Nephron progenitor cell (in vitro differentiated cells): ENCODE measurements around the gene DGCR2.

ENCODE experiments used
- DNase-seq: peaks from one replicate; pipeline ENCODE4 v3.0.0; 2021
- H3K27ac Mint-ChIP-seq: 2 replicates; pipeline ENCODE4 v1.8.0; 2021; ENCODE audit warnings: mild to moderate bottlenecking, moderate library complexity, mixed read lengths
- H3K27me3 Mint-ChIP-seq: 2 replicates; pipeline ENCODE4 v1.8.0; 2021; ENCODE audit warnings: mild to moderate bottlenecking, low read depth, mixed read lengths; ENCODE audit not compliant: poor library complexity
- H3K36me3 Mint-ChIP-seq: 2 replicates; pipeline ENCODE4 v1.8.0; 2021; ENCODE audit warnings: low read depth, mixed read lengths
- H3K4me1 Mint-ChIP-seq: 2 replicates; pipeline ENCODE4 v1.8.0; 2021; ENCODE audit warnings: mixed read lengths
- H3K4me3 Mint-ChIP-seq: 2 replicates; pipeline ENCODE4 v1.8.0; 2021; ENCODE audit warnings: mild to moderate bottlenecking, moderate library complexity, mixed read lengths
- H3K9me3 Mint-ChIP-seq: 2 replicates; pipeline ENCODE4 v1.8.0; 2021; ENCODE audit warnings: mild to moderate bottlenecking, moderate library complexity, mixed read lengths
- TF ChIP-seq, protein P1 (sequence below): fragments of 200-600 bp; sonication (generic); IDR thresholded peaks from 2 replicates; pipeline ENCODE4 v1.5.0; 2021; ENCODE audit warnings: antibody characterized with exemption

The DGCR2 gene

DNA sequence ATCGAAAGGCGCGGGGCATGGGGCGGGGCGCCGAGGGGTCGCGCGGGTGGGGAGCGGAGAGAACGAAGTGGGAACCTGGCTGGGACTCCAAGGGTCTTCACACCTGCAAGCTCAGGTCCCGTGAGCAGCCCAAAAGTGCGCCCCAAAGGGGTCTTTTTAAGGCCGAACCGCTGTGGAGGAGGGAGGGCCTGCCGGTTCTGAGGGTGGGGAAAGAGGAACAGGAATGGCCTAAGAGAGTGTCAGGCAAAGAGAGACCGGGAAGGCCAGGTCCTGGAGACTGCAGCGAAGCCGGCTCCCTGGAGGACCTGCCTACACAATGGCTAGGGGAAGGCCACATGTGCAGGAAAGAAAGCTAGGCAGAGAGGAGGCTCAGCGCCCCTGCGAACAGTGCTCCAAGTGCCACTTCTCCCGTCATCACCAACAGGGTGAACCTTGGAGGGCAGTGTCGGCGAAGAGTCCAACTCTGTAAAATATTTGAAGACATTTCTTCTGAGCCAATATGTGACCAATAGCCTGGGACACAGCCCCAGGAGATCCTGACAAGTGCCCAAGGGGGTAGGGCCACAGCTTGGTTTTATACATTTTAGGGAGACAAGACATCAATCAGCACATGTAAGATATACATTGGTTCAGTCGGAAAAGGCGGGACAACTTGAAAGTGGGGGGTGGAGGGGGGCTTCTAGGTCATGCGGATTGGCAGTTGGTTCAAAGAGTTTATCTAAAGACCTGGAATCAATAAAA lies 710 bp upstream of the DGCR2 start:
- Mint-ChIP-seq H3K27me3 (peaks cover 22% of the 10 kb centered on the region), H3K4me1 (peaks cover 30% of the 10 kb centered on the region), H3K36me3 (no peaks in the 10 kb centered on the region), H3K27ac (peak overlapping the region; percentile 73), H3K9me3 (no peaks in the 10 kb centered on the region), H3K4me3 (peak overlapping the region; percentile 85)
- no peak for DNase-seq
- TF ChIP-seq, protein P1, sequence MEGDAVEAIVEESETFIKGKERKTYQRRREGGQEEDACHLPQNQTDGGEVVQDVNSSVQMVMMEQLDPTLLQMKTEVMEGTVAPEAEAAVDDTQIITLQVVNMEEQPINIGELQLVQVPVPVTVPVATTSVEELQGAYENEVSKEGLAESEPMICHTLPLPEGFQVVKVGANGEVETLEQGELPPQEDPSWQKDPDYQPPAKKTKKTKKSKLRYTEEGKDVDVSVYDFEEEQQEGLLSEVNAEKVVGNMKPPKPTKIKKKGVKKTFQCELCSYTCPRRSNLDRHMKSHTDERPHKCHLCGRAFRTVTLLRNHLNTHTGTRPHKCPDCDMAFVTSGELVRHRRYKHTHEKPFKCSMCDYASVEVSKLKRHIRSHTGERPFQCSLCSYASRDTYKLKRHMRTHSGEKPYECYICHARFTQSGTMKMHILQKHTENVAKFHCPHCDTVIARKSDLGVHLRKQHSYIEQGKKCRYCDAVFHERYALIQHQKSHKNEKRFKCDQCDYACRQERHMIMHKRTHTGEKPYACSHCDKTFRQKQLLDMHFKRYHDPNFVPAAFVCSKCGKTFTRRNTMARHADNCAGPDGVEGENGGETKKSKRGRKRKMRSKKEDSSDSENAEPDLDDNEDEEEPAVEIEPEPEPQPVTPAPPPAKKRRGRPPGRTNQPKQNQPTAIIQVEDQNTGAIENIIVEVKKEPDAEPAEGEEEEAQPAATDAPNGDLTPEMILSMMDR, result no peak

- H3K4me3 Mint-ChIP-seq, result peak overlapping the region; percentile 92
- TF ChIP-seq, protein P1, result no peak
- H3K27ac Mint-ChIP-seq, result peak overlapping the region; percentile 79
- no peaks in the 10 kb centered on the region for H3K36me3 Mint-ChIP-seq
- no peaks in the 10 kb centered on the region for H3K9me3 Mint-ChIP-seq
- H3K4me1 Mint-ChIP-seq, result peaks cover 38% of the 10 kb centered on the region
- DNase-seq, result peak; percentile 62
- H3K27me3 Mint-ChIP-seq, result peaks cover 18% of the 10 kb centered on the region
Observed at GRCh38 chr22:19121631-19122142, 525 bp downstream of the DGCR2 start.

DNA sequence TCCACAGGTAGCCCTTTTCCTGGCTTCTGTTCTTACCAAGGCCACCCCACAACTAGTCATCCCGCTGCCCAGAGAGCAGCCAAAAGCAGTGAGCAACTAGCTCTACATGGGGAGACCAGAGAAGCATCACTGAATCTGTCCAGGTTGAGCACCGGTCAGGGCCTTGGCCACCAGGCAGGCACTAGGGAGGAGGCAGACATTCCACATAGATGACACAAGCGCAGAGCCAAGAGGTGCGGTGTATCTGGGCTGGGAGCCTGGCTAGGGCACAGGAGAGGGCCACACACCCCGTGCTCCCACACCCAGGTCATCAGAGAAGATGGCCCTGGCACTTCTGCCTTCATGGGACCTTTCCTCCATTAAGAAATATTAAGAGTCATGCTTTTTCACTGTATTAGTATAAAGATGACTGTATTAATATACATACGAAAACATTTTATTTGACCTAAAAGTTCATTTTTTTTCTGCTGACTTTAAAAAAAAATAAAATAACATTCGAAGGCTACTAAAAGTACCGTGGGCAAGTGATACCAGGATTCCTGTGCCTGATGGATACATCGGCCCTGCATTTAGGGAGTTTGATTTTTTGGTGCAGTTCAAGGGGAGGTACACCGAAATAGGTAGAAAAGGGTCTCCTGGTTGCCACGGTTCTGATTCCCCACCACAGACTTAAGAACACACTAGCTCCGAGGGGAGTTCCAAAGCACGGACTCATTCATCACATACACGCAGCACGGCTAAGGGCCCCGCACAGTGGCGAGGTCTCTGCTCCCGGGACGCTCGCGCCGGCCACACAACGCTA lies 1.2 kb downstream of the DGCR2 start:
- peaks cover 39% of the 10 kb centered on the region for H3K4me1 Mint-ChIP-seq
- DNase-seq, result peak; percentile 49
- H3K27me3 Mint-ChIP-seq, result peaks cover 12% of the 10 kb centered on the region
- H3K4me3 Mint-ChIP-seq, result peak overlapping the region; percentile 92
- no peaks in the 10 kb centered on the region for H3K9me3 Mint-ChIP-seq
- peaks cover under 1% of the 10 kb centered on the region for H3K36me3 Mint-ChIP-seq
- TF ChIP-seq, protein P1, result no peak
- H3K27ac Mint-ChIP-seq, result peak overlapping the region; percentile 79

DNA sequence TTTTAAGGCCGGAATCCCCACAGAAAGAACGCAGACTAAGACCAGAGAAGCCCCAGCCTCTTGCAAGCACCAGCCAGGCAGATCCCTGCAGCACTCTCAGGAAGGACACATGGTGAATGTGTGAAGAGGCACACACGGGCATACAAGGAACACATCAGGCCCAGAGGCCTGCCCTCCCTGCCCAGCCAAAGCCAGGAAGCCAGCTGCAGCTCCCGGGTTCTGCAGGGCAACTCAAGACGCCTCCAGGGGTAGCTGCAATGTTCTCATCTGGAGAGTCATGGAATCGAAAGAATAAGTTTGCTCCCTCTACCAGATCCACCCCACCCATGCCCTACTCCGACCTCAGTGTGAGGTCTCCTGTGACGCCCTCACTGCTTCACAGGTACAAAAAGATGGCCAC lies 2.3 kb downstream of the DGCR2 start:
- Mint-ChIP-seq H3K27ac (no peak overlapping the region), H3K9me3 (no peaks in the 10 kb centered on the region), H3K36me3 (peaks cover 11% of the 10 kb centered on the region), H3K27me3 (peaks cover 7% of the 10 kb centered on the region), H3K4me3 (peak overlapping the region; percentile 11), H3K4me1 (peaks cover 43% of the 10 kb centered on the region)
- DNase-seq, result no peak
- TF ChIP-seq, protein P1, result no peak

GRCh38 chr22:19118329-19118880 lies 3.8 kb downstream of the DGCR2 start:
- H3K27me3 Mint-ChIP-seq, result peaks cover 1% of the 10 kb centered on the region
- H3K9me3 Mint-ChIP-seq, result no peaks in the 10 kb centered on the region
- peaks cover 43% of the 10 kb centered on the region for H3K4me1 Mint-ChIP-seq
- H3K4me3 Mint-ChIP-seq, result no peak overlapping the region
- H3K36me3 Mint-ChIP-seq, result peaks cover 16% of the 10 kb centered on the region
- no peak overlapping the region for H3K27ac Mint-ChIP-seq
- no peak for DNase-seq
- TF ChIP-seq, protein P1, result no peak
